Bone marrow (tissue), 2 donors: ENCODE results near the gene SPTY2D1.
"Not testable (repeated sequence)": the region's sequence is repeated elsewhere in the genome, so short reads cannot be mapped to it uniquely, and the experiment has no call there.

Experiments used
- DNase-seq, 2 donors: peaks; one replicate each; lab custom pipeline; 2025; lab: John Stamatoyannopoulos, UW

The SPTY2D1 gene

DNA sequence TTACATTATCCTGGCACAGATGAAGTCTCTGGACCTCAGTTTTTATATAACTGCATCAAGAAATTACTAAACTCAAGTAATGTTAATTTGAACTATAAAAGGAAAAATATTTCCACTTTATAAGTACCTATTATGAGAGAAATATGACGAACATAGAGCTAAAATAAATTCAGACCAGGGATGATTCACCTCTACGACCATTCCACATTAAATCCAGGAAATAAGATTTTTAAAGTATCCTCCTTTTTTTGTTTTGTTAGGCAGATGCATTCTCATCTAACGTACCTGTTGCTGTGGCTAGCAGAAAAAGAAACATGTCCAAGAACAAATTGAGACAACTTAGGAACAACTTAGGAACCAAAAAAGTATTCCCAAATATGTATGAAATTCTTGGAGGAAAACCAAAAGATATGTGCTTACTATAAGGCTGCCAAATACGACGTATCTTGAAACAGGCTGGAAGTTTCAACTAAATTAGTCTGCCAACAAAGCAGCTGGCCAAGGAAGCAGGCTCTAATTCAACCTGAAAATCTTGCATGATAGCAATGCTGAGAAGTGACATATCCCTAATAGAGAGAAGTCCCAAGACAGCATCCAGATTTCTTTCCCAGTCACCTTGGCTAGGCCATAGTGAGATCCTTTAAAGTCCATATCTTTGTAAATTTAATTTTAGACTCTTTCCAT lies 15.7 kb downstream of the SPTY2D1 start:
- no peak for DNase-seq

DNA sequence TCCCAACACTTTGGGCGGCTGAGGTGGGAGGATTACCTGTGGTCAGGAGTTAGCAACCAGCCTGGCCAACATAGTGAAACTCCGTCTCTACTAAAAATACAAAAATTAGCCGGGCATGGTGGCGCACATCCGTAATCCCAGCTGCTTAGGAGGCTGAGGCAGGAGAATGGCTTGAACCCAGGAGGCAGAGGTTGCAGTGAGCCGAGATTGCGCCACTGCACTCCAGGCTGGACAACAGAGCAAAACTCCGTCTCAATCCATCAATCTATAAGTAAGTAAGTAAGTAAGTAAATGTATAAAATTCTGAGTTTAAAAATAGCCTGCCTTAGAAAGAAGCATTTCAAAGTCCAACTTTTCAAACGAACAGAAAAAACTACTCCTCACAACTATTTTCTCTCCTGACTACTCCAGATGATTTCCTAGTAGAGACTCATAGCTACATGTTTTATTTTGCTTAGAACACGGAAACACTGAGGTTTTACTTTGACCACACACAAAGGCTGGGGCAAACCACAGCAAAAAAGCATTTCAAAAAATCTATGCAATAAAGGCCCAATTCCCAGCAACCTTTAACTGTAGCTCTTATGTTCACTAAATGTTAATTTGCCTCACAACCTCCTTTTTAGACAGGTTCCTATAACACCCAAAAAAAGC lies 16.3 kb downstream of the SPTY2D1 start:
- peak in 1 of 2 donors; percentile 37 for DNase-seq

DNA sequence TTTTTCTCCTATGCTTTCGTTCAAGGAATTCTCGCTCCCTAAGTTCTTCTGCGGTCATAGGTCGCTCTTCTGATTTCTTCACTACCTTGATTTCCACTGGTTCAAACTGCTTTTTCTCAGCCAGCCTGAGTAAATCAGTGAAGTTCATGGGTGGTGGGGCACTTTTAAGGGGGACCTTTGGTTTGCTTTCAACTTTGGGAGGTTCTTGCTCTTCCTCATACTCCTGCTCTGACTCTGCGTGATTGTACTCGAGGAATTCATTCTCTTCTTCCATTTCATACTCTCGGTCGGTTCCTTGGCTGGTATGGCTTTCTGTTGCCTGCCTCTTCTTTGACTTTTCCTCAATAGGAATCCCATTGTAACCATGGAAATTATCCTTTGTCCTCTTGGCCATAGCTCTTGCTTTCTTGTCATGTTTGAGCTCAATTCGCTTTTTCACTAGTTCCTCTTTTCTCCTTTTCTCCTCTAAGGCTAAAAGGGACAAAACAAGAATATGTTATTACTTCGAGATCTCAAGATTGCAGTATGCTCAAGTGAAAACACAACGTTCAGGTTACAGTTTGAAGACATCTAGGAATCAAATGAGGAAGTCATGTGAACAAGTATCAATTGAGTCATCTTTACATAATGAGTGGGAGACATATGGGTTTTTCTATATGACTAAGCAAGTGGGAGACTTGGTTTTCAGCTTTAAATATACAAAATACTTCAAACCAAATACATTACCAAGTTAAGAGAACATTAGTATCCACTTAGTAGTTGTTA lies 18.3 kb downstream of the SPTY2D1 start:
- peak in 1 of 2 donors; percentile 87 for DNase-seq

DNA sequence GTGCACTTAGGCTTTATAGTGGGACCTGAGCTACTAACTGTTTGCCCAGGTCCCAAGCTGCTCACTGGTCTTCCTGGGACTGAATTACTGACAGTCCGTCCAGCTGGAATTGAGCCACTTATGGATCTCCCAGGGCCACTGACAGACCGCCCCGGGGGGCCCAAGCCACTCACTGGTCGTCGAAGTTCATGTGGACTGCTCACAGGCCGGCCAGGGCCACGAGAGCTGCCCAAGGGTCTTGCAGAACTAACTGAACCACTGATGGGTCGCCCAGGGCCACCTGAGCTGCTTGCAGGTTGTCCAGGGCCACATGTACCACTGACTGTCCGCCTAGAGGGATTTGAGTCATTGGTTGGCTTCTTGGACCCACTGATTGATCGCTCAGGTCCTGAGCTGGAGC lies 19.5 kb downstream of the SPTY2D1 start:
- no peak for DNase-seq

DNA sequence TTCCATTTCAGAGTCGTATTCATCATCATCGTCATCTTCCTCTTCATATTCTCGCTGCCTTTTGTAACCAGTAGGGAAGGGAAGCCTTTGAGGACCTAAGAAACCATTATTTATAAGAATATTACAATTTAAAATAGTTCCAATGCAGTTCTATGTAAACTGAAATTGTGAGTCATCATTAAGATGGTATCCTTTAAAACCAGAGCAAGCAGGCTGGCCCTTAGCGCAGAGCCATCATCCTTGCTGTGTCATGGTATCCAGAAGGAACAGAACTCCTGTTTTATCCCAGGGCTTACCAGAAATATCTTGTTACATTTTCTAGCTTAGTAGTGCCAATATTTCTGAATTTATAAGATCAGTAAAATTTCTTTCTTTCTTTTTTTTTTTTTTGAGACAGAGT lies 21.7 kb downstream of the SPTY2D1 start:
- DNase-seq, result no peak

DNA sequence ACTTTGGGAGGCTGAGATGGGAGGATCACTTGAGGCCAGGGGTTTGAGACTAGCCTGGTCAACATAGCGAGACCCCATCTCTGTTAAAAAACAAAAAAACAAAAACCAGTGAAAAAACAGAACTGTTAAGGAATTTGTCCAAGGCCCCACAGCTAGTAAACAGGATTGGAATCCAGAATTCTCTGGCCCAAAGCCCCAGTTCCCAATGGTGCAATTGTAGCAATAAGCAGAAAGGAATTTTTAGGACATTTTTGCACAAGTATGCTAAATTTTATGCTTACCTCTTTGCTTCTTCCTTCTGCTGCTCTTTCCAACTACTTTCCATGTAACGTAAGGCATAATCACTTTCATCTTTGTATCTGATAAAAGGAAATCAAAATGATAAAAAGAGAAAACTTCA lies 22.9 kb downstream of the SPTY2D1 start:
- DNase-seq, result no peak

DNA sequence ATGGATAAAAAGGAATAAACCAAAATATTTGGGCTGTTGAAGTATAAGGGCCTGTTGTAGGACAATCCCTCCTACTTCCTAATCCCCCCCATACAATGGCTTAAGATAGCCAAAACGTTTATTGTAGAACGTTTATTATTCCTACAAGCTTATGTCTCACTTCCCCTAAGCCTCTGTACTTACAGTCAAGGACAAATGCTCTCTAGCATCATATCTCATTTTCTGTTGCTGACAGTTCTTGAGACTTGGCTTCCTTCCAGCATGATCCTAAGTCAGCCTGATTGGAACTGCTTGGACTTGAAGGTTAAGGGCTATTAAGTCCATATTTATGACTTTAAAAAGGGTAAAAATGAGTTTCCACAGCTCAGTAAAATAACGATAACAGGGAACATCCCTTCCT lies 25.8 kb downstream of the SPTY2D1 start:
- no peak for DNase-seq

DNA sequence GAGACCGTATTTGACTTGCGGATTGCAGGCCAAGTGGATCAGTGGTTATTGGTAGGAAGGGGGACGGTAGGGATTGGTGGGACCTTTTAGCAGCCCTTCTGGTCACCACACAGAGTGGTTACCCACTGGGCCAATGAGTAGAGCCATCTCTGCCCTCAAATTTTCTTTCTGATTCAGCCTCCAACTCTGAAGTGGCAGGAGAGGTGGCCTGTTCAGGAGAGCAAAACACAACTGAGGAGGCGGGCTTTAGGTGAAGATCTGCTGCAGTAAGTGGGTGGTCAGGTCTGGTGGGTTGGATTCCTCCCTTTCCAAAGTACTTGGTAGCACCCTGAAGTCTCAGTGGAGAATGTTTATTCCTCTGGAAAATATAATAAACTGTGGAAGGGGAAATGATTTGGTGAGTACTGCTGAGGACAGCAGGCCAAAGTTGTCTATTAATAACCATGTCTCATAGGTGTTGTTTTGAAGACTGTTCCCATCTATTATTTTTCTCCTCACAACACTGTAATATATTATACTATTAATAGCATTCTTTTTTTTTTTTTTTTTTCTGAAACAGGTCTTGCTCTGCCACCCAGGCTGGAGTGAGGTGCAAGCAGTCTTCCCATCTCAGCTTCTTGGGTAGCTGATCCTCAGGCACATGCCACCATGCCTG lies 33.1 kb downstream of the SPTY2D1 start:
- no peak for DNase-seq

DNA sequence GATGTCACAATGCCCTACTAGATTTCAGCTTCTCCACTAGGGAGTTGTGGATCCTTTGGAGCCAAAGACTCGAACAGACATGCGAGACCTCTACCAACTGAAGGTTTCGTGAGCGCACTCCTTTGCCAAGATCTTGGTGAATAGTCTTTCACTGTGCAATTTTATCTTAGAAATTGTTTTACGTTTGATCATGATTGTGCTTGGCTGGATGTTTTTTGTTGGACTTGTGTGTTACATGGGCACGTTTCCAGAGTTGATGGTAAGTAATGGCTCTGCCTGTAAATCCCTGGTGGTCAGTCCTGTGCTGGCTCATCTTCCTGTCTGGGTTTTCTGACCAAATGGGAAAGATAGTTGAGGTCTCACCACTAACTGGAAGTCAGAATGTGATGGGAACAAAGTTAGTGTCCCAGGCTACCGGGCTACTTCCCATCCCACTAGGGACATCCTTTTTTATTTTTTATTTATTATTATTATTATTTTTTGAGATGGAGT lies 34.4 kb downstream of the SPTY2D1 start, which contains the start of gene MISFA:
TSS of gene MISFA (plus strand) at position 51 of the 492 bp plus-strand sequence. CDS start at position 191, 140 bp downstream.
- no peak for DNase-seq

DNA sequence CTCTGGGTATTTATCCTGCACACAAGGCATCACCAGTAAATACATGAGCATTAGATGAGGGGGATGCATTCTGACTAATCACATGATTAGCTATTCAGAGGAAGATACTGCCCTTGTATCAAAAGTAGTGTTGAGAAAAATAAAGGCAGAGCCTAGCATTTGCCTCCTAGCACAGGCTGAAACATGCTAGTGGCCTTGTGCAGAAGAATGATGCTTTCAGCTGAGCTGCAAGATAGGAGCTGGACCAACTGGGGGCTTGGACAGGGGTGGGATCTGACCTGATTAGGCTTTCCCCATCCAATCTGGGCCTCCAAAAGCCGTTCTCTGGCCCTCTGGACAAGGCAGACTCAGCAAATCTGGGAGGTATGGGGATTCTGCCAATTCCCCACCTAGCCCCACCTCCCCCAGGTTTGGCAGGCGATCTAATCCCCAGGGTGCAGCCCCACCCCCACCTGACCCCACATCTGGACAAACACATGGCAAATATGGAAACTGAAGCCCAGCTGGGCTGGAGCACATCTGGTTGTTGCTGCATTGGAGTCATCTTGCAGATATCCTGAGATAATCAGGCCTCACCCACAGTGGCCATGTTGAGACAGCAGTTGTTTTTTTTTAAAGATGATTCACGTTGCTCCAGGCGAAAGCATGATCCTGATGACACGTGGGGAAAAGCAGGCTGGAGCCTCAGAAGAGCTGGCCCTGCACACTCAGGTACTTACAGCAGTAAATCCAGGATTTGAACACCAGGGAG lies 39.0 kb downstream of the SPTY2D1 start:
- no peak for DNase-seq

DNA sequence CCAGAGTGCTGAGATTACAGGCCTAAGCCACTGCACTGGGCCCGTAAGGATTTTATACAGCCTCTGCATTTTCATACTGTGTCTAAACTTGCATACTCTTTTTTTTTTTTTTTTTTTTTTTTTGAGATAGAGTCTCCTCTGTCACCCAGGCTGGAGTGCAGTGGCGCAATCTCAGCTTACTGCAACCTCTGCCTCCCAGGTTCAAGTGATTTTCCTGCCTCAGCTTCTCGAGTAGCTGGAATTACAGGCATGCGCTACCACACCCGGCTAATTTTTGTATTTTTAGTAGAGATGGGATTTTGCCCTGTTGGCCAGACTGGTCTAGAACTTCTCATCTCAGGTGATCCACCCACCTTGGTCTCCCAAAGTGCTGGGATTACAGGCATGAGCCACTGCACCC lies 40.1 kb downstream of the SPTY2D1 start:
- DNase-seq, result not testable (repeated sequence)

DNA sequence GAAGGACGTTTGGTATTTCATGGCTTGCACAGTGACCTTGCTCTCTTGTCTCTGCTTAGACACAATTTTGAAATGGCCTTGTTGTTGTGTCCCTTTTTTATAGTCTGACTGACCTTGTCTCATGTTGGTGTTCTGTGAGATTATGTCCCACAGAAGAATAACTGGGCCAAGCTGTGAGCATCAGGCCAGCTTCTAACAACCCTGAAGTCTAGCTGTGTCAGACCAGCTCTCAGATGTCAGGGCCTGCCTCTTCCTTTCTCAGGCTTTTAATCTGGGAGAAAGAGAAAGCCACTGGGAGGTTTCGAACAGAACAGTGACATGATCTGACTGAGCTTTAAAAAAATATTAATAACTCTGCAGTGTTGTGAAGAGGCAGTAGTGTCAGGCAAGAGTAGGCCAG lies 43.6 kb downstream of the SPTY2D1 start:
- DNase-seq, result no peak

DNA sequence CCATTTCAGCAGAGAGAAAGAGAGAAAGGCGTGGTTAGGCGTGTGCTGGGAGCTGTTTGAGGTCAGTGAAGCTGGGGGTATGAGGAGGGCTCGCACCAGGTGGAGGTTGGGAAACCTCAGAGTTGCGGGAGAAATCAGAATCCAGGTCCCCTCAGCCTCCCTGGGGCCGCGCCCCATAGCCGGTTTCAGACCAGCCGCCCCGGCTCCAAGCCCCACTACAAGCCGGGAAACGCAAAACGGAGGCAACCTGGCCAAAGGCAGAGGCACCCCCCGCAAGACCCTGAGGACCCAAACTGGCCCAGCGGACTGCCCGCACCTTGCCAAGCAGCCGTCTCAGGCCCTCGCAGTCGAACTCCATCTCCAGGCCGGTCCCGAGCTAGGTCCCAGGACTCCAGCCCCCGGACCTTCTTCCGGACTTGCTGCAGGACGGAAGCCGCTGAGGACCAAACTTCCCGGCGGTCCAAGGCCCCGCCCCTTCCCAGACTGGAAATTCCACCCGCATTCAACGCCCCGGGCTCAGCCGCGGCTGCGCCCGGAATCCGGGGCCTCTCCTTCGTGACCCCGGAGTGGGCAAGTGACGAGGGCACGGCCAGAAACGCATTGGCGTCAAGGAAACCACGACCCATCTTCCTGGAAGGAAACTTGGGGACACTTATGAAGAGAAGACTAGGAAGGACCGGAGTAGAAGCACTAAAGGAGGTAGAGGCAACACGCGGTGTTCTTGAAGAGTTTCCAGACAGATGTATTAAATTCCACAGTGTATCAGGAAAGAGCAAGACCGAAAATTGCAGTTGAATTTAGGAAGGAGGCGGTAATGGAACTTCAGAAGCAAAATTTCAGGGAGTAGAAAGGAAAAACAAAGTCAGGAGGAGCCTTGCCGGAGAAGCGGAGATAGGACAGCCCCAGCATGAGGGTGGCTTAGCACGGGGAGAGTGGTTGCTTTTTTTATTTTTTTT lies 45.6 kb downstream of the SPTY2D1 start, which contains the start of gene UEVLD:
TSS of gene UEVLD (minus strand) at position 438 of the 956 bp plus-strand sequence. CDS start at position 358, 80 bp downstream.
- peak; percentile 40 to 68 for DNase-seq

DNA sequence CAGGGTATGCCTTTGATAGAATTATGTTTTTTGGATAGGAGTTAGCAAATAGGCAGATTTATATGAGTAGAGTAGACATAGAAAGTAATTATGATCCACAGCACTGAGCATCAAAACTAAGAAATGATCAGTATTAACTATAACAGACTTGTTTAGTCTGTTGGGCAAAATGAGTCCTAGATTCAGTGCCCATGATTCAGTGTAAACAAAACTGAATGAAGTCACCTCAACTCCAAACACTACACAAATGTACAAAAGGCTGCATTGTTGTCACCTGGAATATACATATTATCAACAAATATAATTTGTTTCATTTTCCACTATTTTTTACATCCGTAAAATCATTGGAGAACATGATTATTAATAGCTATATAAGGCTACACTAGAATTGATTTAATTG lies 52.3 kb downstream of the SPTY2D1 start:
- no peak for DNase-seq

DNA sequence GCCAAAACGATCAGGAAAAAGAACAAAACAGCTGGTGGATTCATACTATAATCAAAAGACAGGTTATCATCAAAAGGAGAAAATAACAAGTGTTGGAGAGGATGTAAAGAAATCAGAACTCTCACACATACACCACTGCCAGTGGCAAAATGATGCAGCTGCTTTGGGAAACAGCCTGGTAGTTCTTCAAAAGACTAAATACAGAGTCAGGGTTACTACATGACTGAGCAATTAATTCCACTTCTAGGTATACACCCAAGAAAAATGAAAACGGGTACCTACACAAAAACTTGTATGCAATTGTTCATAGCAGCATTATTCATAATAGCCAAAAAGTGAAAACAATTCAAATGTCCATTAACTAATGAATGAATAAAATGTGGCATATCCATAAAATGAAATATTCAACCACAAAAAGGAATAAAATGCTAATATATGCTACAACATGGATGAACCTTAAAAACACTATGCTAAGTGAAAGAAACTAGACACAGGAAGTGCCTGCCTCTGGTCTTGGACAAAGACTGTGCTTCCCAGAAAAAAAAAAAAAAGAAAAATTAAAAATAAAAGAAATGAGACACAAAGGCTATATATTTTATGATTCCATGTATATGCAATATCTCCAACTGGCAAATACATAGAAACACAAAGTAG lies 53.9 kb downstream of the SPTY2D1 start:
- no peak for DNase-seq

DNA sequence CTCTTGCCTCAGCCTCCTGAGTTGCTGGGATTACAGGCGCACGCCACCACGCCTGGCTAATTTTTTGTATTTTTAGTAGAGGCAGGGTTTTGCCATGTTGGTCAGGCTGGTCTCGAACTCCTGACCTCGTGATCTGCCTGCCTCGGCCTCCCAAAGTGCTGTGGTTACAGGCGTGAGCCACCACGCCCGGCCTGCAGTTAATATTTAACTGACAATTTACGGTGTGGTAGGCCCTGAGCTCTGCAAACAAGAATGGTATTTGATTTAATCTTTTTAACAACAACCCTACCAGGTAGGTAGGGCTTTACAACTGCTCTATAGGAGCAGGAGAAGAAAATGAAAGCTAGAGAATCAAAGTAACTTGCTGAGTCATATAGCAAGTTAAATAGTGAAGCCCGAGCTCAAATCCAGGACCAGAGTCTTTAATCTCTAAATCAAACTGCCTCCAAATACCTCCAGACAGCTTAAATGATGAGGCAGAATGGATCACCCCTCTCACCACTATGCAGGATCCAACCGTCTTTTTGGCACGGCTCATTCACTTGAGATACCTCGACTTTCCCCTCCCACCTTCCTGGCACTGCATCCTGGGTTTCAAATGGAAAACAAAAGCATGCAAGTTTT lies 55.1 kb downstream of the SPTY2D1 start:
- DNase-seq, result peak in 1 of 2 donors; percentile 1

DNA sequence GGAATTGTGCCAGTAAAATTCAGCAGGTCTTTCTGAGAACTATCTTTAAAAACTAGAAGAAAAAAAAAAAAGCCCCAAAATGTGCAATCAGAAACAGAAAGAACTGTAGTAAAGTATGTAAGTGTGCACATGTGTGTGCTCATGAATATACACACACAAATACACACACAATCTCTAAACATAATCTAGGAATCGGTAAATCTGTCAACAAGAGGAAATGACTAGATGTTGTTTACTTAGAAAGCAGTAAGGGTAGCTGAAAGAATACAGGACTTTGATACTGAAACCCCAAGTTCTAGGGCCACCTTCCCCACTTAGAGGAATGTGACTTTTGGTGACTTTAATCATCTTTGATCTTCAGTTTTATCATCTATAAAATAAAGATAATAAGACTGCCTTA lies 58.8 kb downstream of the SPTY2D1 start:
- no peak for DNase-seq

DNA sequence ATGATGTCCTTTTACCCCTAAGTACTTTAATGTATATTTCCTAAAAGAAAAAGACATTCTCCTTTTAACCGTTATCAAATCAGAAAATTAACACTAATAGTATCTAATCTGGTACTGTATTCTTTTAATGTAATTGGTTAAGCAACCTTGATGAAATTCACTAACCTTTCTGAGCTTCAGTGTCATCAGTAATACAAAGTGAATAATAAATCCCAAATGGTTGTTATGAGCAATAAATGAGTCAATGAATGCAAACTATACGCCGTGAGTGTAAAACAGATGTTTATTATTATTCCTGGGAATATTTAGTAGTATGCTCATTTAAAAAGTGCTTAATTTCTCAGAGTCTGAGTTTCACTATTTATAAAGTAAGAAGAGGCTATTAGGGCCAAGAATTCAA lies 67.1 kb downstream of the SPTY2D1 start:
- DNase-seq, result no peak

DNA sequence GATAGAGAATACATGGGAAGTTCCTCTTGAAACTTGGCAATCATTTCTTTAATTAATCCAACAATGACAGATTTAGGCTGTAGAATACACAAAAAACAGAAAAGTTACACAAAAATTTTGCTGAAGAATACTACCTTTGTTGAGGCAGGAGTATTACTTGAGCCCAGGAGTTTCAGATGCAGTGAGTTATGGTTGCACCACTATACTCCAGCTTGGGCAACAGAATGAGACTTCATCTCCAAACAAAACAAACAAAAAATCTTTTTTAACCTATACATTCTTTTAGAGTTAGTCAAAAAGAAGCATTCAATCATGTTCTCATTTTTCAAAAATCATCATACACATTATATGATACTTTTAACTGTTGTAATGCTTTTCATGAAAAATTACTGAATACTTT lies 67.7 kb downstream of the SPTY2D1 start:
- no peak for DNase-seq
